Inferior parietal cortex (tissue), 1 donor: ENCODE measurements around the gene ANKRD22.
A peak's percentile ranks its signal among the peaks of the same experiment; 100 is the strongest.

ENCODE experiments used
- DNase-seq: peaks from one replicate; pipeline ENCODE4 v3.0.0-alpha.2; 2016; ENCODE audit errors: extremely low spot score

Gene ANKRD22

DNA sequence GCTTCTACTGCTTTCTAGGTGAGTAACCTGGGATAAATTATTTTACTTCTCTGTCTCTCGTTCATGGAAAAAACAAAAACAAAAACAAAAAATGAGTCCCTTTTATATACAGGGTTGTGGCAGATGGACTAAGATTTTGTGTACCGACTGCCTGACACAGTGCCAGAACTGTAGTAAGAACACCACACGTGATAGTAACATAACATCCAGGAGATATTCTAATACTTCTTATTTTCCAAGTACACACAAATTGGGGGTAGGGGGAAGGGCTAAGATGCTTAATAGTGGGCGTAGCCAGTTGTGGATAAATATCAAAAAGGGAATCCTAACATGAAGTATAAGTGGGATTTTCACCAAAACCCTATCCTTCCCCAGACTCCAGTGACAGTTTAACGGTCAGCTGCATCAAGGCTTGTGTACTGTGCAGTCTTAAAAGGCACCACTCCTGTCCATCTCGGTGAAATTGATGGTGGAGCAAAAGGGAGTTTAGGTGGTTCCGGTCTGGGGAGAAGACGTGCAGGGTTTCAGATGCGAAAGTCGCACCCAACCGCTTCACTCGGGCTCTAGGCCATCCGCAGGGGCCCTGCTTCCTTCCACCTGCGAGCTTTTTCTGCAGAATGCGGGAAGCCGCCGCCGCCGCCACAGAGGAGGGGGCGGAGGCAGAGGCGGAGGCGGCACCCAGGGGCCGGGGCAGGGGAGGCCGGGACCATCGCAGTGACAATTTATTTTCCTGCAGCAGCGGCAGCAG lies 28.1 kb upstream of the ANKRD22 start, which contains the start of gene STAMBPL1:
STAMBPL1 (plus strand) TSS at position 712 of the 748 bp plus-strand sequence. CDS start 21,464 bp downstream, outside the sequence.
- DNase-seq, result peak; percentile 58

DNA sequence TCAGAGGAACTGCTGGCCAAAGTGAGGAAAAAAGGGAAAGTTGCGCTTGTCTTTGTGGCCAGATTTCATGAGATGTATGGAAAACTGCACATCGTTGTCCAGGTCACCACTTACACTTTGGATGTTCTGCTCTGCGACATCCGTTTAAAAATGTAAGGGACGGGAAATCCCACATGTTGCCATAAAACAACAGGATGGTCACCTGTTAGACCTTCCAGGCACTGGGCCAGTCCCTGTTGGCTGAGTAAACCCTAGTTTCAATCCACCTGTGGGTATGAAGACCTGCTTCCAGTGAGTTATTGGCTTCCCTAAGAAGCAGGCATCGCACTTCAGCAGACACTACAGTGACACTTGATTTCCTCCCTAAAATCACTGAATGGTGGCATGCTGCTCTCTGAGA lies 25.7 kb upstream of the ANKRD22 start:
- no peak for DNase-seq

DNA sequence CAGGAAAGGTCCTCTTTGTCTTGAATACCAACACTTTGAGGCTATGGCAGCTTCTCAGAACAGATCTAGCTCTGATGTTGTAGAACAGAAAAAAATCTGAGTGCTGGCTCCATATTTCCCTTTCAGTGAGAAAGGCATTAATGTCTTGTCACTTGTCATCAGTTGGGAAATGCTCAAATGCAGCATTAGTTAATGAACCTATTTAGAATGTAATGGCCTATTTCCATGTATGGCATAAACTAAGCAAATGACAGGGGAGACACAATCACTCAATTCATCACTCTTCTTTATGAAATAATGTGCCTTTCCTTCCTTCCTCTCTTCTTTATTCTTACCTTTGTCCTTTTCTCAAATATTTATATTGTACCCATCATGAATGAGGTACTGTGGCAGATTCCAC lies 23.4 kb upstream of the ANKRD22 start:
- DNase-seq, result no peak

DNA sequence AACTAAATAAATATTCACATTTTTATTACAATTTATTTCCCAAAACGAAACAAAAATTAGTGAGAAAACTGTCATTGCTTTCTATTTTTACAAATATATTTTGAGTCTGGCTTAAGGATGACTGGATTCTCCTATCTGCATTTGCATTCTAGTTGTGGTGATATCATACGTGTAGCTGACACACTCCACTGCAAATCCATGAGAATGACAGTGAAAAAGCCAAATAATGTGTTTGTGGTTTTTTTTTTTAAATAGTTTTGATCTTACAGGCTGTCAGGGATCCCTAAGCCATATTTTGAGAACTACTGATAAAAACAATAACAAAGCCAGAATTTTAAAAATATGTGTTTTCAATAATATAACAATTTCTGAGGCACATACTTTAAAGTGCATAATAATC lies 22.6 kb upstream of the ANKRD22 start:
- no peak for DNase-seq

DNA sequence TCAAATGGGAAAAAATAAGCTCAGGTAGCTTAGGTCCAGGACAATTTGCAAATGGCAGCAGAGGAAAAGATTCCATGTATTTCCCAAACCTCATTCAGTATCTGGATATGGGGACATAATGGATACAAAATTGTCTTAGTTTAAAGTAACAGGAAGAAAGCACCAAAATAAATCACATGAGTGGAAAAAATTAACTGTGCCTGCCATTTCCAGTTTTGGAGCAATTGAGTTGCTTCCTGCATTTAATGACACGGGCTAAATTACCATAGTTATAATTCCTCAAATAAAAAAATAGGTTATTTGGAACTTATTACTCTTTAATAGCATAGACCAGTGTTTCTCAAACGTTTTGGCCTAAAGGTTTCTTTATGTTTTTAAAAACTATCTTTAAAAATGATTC lies 22.1 kb upstream of the ANKRD22 start:
- DNase-seq, result no peak

DNA sequence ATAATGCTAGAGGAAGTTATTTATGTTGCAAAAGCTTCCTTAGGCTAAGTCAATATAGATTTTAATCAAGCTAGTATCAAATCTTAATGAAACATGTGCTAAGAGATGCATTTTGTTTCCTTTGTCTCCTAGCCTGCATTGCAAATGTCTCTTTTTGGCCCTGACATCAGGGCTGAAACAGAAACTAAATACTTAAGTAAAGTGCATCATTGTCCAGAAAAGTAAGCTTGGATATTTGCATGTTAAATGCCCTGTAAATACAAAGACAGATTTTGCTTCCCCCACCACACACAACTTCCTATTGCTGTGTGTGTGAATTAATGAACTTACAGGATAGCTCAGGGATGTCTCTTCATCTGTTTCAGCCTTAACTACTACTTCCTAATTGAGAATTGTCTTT lies 18.4 kb upstream of the ANKRD22 start:
- DNase-seq, result no peak

DNA sequence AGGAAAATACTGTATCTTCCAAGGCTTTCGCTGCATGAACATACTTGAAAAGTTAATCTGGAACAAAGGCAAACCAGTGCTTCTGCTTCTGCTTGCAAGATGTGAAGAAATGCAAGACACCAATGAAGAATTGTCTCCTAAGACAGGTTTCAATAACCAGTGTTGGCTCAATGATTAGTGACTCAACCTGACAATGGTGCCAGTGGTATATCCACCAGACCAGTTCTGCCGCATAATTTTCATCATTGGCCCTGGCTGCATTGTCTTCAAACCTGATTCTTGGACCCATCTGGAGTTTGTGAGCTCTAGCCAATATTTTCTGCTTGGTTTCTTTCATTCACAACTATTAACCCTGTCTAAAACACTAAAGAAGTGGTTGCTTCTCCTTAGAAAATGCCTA lies 14.8 kb upstream of the ANKRD22 start:
- no peak for DNase-seq

DNA sequence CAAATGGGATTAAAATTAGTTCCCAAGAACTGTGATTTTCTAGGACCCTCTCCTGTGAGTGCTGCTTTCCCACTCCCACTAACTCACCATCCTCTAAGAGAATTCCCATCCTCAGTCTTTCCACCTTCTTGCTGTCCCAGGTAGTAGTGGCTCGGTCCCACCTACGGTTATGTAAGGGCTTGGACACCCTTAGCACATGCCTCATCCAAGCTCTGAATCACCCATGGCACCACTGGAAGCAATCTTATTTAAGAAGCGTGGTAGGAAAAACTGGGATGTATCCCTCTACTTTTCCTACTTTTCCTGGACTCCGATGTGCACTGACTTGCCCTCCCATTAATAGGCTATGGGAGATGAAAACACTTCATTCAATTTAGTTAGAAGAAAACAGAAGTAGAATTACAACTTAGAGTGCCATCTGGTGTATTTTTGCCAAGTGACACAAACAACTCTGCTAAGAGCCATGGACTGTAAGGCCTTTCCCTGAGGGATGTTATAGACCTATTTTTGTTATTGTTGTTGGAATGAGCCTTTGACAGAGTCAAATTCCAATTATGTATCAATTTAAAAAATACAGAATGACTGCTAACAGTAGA lies 13.7 kb upstream of the ANKRD22 start:
- no peak for DNase-seq

DNA sequence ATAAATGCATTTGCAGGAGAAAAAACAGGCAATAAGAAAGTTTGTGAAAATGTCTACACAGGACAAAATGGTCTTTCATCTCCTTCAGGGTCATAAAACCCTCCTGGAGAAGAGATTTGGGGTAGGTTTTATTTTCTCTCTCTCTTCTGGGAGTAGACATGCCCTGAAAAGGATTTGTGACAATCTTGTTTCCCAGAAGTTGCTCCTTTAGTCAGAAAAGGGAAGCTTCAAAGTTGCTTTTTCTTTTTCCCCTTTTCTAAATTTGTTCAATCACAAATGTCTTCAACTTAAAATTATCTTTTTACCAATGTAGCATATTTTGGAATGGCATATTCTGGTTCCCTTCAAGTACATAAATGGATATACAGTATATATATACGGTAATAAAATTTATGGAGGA lies 9.4 kb upstream of the ANKRD22 start:
- DNase-seq, result no peak

DNA sequence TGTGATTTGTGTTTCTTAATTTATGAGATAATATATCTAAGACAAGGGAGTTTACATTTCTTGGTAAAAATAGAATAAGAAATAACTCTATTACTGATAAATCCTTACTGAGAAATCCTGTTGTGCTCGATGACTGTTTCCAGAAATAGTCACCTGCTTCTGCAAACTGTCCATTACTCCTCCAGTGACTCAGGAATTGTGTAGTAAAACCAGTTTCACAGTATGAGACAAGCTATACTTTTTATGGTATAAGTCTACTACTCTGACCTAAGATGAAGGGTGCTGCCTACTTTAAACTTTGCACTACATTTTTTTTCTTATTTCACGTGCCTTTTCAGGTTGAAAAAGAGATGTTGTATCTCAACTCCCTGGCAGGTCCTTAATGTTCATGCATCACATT lies 6.8 kb upstream of the ANKRD22 start:
- DNase-seq, result no peak

DNA sequence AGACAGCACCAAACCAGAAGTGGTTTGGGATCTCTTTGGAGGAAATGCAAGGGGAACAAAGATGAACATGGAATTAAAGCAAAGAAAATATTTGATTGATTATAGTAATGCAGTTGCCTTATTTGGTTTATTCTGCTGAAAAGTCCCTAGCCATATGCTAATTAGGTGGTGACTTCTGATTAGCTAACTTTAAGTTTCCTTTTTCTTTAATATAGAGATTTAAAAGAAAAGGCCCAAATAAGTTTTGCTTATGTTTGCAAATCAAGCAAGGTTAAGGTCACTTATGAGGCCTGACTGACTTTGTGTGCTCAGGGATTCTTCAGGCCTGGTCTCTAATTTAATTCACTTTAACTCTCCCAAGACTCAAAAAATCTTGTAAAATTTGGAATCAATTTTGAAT lies 6.2 kb upstream of the ANKRD22 start:
- DNase-seq, result no peak

DNA sequence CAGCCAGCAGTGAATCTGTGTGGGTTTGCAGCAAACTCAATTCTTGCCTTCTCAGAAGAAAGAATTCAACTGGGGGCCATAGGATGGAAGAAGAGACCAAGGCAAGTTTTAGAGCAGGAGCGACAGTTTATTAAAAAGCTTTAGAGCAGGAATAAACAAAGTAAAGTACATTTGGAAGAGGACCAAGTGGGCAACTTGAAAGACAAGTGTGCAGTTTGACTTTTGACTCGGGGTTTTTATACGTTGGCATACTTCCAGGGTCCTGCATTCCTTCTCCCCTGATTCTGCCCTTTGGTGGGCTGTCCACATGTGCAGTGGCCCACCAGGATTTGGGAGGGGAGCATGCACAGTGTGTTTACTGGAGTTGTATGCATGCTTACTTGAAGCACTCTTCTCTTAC lies 3.0 kb upstream of the ANKRD22 start:
- DNase-seq, result no peak

DNA sequence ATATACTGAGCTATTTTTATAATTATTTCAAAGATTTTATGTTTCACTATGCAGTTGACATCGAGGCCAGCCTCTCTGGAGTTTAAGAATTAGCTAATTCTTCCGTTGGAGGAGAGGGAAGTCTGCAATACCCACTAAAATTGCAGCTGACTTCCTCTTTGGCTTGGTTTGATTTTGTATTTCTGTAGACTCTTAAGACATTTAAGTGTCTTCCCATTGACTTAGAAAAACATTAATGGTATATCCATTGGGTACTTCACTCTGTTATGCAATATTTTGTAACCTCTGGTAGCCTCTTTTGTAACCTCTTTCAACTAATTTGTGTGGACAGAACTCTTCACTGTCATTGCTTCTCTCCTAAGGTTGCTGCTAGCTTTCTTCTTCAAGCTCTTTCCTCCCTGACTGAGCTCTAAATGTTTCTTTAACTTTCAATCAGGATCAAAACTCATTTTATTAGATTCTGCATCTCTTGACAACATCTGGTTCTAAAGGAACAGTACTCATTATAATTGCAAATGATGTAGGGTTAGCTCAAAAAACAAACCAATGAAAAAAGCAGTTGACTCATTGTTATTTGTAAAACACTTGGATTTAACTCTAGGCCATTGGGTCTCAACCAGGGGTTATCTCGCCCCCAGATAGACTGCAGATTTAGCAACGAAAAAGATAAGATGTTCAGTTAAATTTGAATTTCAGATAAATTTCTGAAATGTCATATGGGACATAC lies 1.7 kb upstream of the ANKRD22 start:
- DNase-seq, result no peak

DNA sequence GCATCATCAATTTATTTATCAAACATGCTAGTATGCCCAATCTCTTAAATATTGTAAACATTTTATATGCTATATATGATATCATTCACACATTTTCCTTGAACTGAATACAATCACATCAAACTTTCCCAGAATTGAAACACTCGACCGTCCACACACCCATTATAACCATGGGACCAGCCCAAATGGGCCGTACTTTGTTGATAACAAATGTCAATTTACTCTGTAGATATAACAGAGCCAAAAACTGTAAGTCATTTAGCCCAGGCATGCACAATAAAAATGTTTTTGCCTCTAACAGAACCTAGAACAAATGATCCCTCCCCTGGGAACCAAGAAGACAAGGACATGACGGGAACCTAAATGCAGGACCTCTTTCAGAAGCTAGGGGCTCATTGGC lies 683 bp upstream of the ANKRD22 start:
- no peak for DNase-seq

DNA sequence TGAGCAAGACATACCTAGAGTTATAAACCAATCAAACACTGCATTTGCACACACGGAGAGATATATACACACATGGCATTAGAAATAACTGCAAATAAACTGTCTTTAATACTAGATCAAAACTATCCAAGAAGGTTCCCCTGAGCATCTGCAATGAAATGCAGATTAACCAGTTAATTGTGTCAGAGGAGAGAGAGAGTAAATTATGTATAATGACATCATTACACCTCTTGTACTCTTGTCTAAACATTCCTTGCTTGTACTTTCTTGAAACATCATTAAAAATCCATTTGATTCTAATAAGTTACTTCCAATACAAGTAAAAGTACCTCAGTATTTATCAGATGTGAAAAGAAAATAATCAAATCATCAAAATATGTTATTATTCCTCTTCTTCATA lies 932 bp downstream of the ANKRD22 start:
- no peak for DNase-seq

DNA sequence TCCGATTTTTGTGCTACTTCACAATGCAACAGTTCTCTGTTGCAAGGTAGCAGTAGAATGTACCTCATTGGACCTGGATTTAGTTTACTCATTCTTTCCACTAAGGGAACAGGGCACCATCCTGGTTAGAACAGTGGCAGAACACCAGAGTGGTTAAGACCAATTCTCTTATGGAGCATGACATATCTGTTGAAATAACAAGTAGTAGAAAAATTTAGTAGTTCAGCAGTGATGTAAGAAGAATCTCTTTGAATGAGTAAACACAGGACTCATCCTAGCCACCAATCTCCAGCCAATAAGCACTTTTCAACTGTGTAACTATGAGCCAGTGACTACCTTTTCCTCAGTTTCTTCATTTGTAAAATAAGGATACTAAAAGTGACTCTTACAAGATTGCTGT lies 2.4 kb downstream of the ANKRD22 start:
- DNase-seq, result no peak

DNA sequence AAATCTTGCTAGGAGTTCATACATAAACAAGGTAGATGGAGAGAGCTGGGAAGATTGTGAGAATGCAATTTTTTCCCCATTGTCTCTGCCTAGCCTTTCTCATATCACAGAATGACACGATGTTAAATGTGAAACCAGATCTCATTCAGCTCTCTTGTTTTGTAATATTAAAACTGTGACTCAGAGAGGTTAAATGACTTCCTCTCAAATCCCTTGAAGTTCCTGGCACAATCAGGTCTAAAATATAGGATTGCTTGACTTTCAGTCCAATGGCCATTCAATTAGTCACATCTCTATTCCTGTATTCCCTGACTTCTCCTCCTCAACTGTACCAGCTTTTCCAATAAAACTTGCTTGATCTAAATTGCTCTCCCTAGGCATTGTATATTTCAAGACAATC lies 3.1 kb downstream of the ANKRD22 start:
- DNase-seq, result no peak

DNA sequence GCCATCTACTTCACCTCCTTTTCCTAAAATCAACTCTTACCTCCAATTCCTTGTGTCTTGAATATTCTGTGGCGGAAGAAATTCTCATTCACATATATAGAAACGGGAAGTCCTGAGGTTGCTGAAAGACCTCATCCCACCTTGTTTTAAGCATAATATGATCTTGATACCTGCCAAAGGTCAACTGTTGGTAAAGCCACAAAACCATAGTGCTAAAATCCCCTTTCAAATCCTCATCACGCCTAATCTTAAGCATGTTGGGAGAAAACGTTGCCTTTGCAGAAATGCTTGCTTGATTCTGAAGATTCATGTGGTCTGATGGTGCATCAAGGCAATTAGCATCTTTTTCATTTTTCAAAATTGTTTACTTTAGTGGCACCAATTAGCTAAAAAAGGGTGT lies 8.5 kb downstream of the ANKRD22 start:
- DNase-seq, result no peak

DNA sequence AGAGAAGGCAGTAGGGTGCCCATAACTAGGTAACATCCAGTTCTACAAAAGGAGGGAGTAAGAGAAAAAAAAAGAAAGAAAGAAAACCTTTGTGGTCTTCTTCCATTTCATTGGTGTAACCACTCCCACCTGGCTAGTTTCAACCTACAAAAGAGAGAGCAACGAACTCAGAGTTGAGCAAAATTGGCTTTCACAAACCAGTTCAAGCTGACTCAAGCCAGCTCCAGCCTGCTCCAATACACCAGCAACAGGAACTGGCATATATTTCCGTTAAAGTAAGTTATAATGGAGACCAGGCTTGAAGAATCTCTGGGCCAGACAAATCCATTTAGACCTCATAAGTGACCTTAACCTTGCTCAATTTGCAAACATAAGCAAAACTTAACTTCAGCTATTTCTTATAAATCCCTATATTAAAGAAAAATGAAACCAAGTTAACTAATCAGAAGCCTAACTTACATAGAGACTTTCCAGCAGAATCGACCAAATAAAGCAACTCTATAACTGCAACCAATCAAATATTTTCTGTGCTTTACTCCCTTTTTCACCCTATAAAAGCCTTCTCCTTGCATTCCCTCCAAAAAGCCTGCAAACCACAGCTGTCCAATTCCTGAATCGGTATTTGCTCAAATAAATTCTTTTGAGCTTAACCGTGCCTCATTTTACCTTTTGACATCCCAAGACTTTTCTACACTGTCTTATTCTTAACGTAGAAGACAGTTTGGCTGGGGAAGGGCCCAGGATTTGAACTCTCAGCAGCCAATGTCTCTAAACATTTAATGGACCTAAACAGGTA lies 10.1 kb downstream of the ANKRD22 start:
- no peak for DNase-seq

DNA sequence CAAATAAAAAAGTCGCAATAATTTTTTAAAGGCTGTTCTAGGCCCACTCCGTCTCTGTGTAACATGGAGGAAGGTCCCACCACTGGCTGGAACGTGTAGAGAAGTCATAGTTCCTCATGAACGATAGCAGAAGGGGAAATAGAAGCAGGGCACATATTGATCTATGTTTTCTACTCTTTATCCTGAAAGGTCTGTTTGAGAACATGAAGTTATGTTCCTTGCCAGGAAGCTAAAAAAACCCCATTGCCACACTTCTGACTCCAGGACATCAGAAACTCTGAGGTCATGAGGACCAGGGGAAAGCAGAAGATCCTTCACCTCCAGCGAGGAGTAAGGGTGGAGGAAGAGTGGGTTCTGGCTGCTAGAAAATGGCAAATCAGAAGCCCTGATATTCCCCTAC lies 10.8 kb downstream of the ANKRD22 start:
- DNase-seq, result no peak

DNA sequence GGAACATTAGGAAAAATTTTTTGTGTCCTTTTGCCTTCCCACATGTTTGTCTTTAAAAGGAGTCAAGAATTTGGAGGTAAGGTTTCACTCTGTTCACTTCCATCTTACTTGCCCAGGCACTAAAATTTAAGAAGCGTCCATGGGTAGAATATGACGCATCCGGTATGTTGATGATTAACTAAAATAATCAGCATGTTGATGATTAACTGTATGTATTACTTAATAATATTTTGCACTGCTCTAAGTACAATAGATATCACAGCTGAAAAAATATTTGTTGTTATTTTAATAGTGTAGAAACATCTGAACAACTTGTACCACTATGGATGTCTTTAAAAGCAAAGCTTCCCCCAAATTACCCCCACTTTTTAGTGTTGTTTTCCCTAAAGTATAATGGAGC lies 11.5 kb downstream of the ANKRD22 start:
- no peak for DNase-seq

DNA sequence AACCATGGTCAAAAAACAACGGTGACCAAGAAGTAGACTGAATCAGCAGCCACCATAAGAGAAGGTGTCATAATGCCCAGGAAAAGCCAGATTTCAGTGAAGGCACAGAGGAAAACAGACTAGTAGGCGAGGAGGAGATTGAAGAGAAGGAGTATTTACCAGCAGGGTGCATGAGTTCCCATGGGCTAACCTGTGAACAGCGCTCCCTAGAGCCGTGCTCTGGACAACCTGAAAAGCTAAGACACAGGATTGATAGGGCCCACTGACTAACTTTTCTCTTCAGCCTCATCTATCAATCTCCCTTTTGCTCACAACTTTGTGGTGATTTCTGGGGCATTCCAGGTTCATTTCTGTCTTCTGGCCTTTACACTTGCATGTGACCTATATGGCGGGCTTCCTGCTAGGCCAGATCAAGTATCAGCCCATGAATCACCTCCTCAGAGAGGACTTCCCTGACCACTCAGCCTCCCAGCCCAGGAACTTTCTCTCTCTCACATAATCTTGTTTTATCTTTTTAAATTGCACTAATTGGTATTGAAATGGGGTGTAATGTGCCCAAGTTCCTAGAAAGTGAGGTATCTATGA lies 12.8 kb downstream of the ANKRD22 start:
- DNase-seq, result no peak
